ENCODE results near the gene SF3B6. TPM values are rescaled to one million over a fixed set of nuclear protein-coding genes. Genes with fewer than 3 reads are reported as not detected.

The SF3B6 gene
- total and polyA plus RNA-seq, 2 of the 4 experiments (the other 2 are of a cell fraction): 143 to 191 TPM

DNA sequence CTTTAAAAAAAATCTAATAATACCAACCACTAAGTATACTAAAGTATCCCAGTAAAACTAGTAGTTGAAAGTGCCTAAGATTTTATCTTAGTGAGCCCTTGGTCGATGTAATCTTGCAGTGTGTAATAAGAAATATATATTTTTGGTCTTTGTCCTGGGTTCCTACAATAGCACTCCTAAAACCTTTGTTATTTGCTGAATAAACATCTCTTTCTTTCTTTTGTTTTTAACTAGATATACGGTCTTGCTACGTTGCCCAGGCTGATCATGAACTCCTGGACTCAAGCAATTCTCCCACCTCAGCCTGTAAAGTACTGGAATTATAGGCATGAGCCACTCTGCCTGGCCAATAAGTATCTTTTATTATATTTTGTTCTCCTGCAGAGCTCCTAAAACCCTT, 10.9 kb upstream of the SF3B6 start:
- no peak overlapping the region for H4K5ac ChIP-seq (ENCODE audit: low read depth, low read length)
- H3K23ac ChIP-seq (ENCODE audit: low read depth, low read length): no peak overlapping the region
- H4K8ac ChIP-seq (ENCODE audit: low read depth in 2 of 2, low read length in 2 of 2): no peak overlapping the region
- no peak overlapping the region for H3K14ac ChIP-seq (replicated peaks; ENCODE audit: low read depth, low read length)
- no peak overlapping the region for H2AK9ac ChIP-seq (replicated peaks; ENCODE audit: low read depth, low read length, poor library complexity)
- peaks cover 4% of the 10 kb centered on the region; the same call in 1 of the 2 replicates for H3K4me1 ChIP-seq (ENCODE audit: control insufficient read depth, insufficient read depth, low read length)
- no peaks in the 10 kb centered on the region for H3K27me3 ChIP-seq (ENCODE audit: control insufficient read depth, insufficient read depth, low read length)
- ATAC-seq (ENCODE audit: low read depth) (no peak), DNase-seq (no peak)
- ChIA-PET CTCF (no interaction called here), POLR2A (ENCODE audit: unreplicated experiment) (no interaction called here)
- intact Hi-C loops (cut with micrococcal nuclease) (no loop called here), dilution Hi-C loops (cut with HindIII; ENCODE audit: low sequenced_read_pairs, unreplicated experiment) (no loop called here), in situ Hi-C loops (cut with MboI; ENCODE audit: low sequenced_read_pairs) (no loop called here)
- no peak overlapping the region for H2BK120ac ChIP-seq (ENCODE audit: low read depth, low read length)
- BruUV-seq (replicated peaks): no TSS peak
- no peak overlapping the region for H3K4me2 ChIP-seq (ENCODE audit: low read depth, low read length)
- H3K27ac ChIP-seq (ENCODE audit: insufficient read depth, low read length): no peak overlapping the region
- no peak overlapping the region for H3K18ac ChIP-seq (ENCODE audit: low read depth, low read length)
- H4K91ac ChIP-seq (ENCODE audit: insufficient read depth, low read depth, low read length): no peak overlapping the region
- no peak overlapping the region for H3K4ac ChIP-seq (ENCODE audit: low read depth, low read length)
- no peak overlapping the region for H2BK20ac ChIP-seq (ENCODE audit: low read depth, low read length)
- H2AFZ ChIP-seq (replicated peaks; ENCODE audit: low read length, poor library complexity): no peak overlapping the region
- peaks cover 9% of the 10 kb centered on the region for H3K36me3 ChIP-seq (ENCODE audit: control insufficient read depth, insufficient read depth, low read length)
- H3K9me1 ChIP-seq (ENCODE audit: insufficient read depth, low read length): peaks cover 11% of the 10 kb centered on the region
- no CpG with 5 or more reads among the region's 3 CpGs for WGBS, 2 experiments (ENCODE audit: extremely low coverage in 2 of 2, insufficient read length in 1 of 2)
- no peaks in the 10 kb centered on the region for H3K9me3 ChIP-seq (ENCODE audit: control insufficient read depth, insufficient read depth, low read length)
- H3K4me3 ChIP-seq (ENCODE audit: insufficient read depth, low read depth, low read length): no peak overlapping the region
- H4K20me1 ChIP-seq (ENCODE audit: insufficient read depth, low read length): no peaks in the 10 kb centered on the region
- no peak overlapping the region for H2BK15ac ChIP-seq (ENCODE audit: low read depth, low read length)
- H2BK5ac ChIP-seq (ENCODE audit: low read depth, low read length, poor library complexity, severe bottlenecking): no peak overlapping the region
- no peak overlapping the region for H3K56ac ChIP-seq (ENCODE audit: extremely low read depth, insufficient read depth, low read length)
- H3K9ac ChIP-seq (ENCODE audit: low read depth, low read length): no peak overlapping the region
- peaks cover 12 to 25% of the 10 kb centered on the region in 2 experiments for H3K79me1 ChIP-seq (ENCODE audit: low read depth in 1 of 2, low read length in 2 of 2)
- no peak for TF ChIP-seq MAFK (IDR thresholded peaks at IDR 0.05; ENCODE audit: low read depth, low read length)
- TF ChIP-seq ELK1 (IDR thresholded peaks at IDR 0.05; ENCODE audit: borderline replicate concordance, low read depth, low read length): no peak
- no peak overlapping the region for H2AK5ac ChIP-seq (ENCODE audit: low read depth, low read length)
